Heart left ventricle (tissue), 13 donors: ENCODE measurements around the gene TGFBR3L.

Source experiments
- CTCF ChIP-seq, 12 donors: fragments of 200-600 bp; sonication (generic) in 4 of 12; IDR thresholded peaks; one replicate each; pipeline versions ENCODE4 v1.5.0 to v1.8.0; 2018 to 2022; ENCODE audit warnings: antibody characterized with exemption in 12 of 12, mild to moderate bottlenecking in 5 of 12
- POLR2A ChIP-seq, 2 donors: fragments of 450-650 bp; IDR thresholded peaks; one replicate each; pipeline ENCODE4 v1.6.1; 2017; ENCODE audit warnings: antibody characterized with exemption in 2 of 2, mild to moderate bottlenecking in 2 of 2, moderate library complexity in 2 of 2
- donor health status: ischemic (EF 13 %, LVEDD 7.1; RV severe dilation, severe dysfunction).
- donor health status: DM: no; HTN: yes; CAD: no.
- donor health status: DM: no; HTN: no; CAD: no.
- donor health status: ischemic (EF 25% LVEDD 6.9; RV normal size, moderate dysfunction).
- donor health status: ischemic (EF 25% LVEDD 5.7; RV mildly dilated, moderate dysfunction).
- donor health status: ischemic (EF 35%, LVEDD 5.7; RV mildly dilated, moderate dysfunction).
- donor health status: nonischemic (EF 11% LVEDD 7.7; RV severe dilation, severe dysfunction).
- donor health status: DM: yes; HTN: yes; CAD: no.
- donor health status: PGD.
- donor health status: ischemic (EF 29% LVEDD 5.4; RV normal size, mild dysfunction).
- donor health status: nonischemic (EF 23%, LVEDD 6.1; RV moderate dilation, normal function).

DNA sequence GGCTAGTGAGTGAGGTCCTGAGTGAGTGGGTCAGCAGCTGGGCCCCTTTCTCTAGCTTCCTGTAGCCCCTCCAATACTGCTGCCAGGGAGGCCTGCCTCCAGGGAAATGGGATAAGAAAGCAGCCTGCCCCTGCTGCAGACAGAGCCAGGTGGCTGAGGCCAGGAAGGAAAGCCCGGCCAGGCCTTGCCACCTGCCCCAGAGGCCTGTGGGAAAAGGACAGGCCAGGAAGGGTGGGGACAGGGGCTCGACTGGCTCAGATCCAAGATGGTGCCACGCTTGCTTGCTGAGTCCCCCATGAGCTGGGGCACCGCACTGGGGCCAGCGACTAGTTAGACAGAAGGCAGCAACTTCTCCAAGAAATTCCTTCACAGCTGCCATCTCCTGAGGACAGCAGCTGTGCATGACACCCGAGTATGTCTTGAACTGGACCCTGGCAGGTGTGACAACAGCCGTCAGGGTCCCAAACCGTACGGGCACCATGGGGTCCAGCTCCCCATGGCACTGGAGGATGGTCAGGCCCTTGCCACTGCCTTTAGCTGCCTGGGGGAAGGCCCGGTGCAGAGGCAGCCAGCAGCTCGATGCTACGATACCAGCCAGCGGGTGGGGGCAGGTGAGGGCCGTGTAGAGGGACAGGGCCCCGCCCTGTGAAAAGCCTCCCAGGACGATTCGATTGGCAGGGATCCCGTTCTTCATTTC is 35.4 kb upstream of the TGFBR3L start:
- TF ChIP-seq POLR2A (IDR thresholded peaks at IDR 0.05), result no peak
- TF ChIP-seq CTCF (IDR thresholded peaks at IDR 0.05), result no peak
